HEK293 (cell line): ENCODE results near the gene FCRL1.

Experiments
- CTCF ChIA-PET: fragments of 350-600 bp; formaldehyde crosslinking; extraction: SDS; loops from one replicate; lab custom pipeline; 2021; ENCODE audit warnings: antibody characterized with exemption; lab: Yijun Ruan, JAX
- POLR2A ChIA-PET: fragments of 300-600 bp; formaldehyde crosslinking; extraction: SDS; loops from one replicate; lab custom pipeline; 2020; ENCODE audit warnings: antibody characterized with exemption, inconsistent platforms; lab: Yijun Ruan, JAX
- H3K27ac ChIP-seq: fragments of 200-500 bp; sonication (Bioruptor generic); 2 replicates; pipeline ENCODE4 v1.5.1; 2014; ENCODE audit warnings: low read depth, low read length, control low read depth, inconsistent platforms; ENCODE audit errors: extremely low read depth
- H3K36me3 ChIP-seq, 2 experiments: fragments of 200-500 bp in 1 of 2; sonication (Bioruptor generic) in 1 of 2; 1 replicate in 1 of 2; 2 replicates in 1 of 2; pipeline ENCODE4 v1.5.1; 2014 to 2017; ENCODE audit warnings: inconsistent platforms in 2 of 2, low read length in 2 of 2; ENCODE audit not compliant: control insufficient read depth in 2 of 2, insufficient read depth in 1 of 2
- H3K4me1 ChIP-seq: fragments of 200-500 bp; sonication (Bioruptor generic); 2 replicates; pipeline ENCODE4 v1.5.1; 2014; ENCODE audit warnings: mild to moderate bottlenecking, low read length, inconsistent platforms; ENCODE audit not compliant: control insufficient read depth, insufficient read depth
- H3K4me3 ChIP-seq: 2 replicates; pipeline ENCODE4 v1.5.1; 2011; ENCODE audit warnings: low read depth, mild to moderate bottlenecking, control low read depth, low read length, moderate library complexity
- H3K9me3 ChIP-seq: fragments of 200-500 bp; sonication (Bioruptor generic); 2 replicates; pipeline ENCODE4 v1.5.1; 2014; ENCODE audit warnings: low read depth, low read length, inconsistent platforms; ENCODE audit not compliant: control insufficient read depth, insufficient read depth
- BCL6B ChIP-seq: fragments of 450-650 bp; formaldehyde crosslinking; IDR thresholded peaks from 2 replicates; pipeline ENCODE4 v1.5.1; 2017; ENCODE audit warnings: missing biosample characterization, missing genetic modification characterization
- GLI4 ChIP-seq: fragments of 450-650 bp; formaldehyde crosslinking; IDR thresholded peaks from 2 replicates; pipeline ENCODE4 v1.5.1; 2016; ENCODE audit warnings: missing biosample characterization, missing genetic modification characterization
- IKZF3 ChIP-seq: fragments of 450-650 bp; IDR thresholded peaks from 2 replicates; pipeline ENCODE4 v1.5.0; 2018; ENCODE audit warnings: missing biosample characterization, mild to moderate bottlenecking, missing genetic modification characterization, moderate library complexity
- TSHZ1 ChIP-seq: fragments of 450-650 bp; formaldehyde crosslinking; IDR thresholded peaks from 2 replicates; pipeline ENCODE4 v1.5.1; 2016; ENCODE audit warnings: missing biosample characterization, missing genetic modification characterization, borderline replicate concordance
- ZBTB10 ChIP-seq: fragments of 450-650 bp; formaldehyde crosslinking; IDR thresholded peaks from 2 replicates; pipeline ENCODE4 v1.5.1; 2016; ENCODE audit warnings: missing biosample characterization, missing genetic modification characterization
- ZNF214 ChIP-seq: fragments of 450-650 bp; formaldehyde crosslinking; IDR thresholded peaks from 2 replicates; pipeline ENCODE4 v1.5.1; 2017; ENCODE audit warnings: missing biosample characterization, mild to moderate bottlenecking, missing genetic modification characterization, borderline replicate concordance
- ZNF239 ChIP-seq: fragments of 450-650 bp; formaldehyde crosslinking; IDR thresholded peaks from 2 replicates; pipeline ENCODE4 v1.5.1; 2016; ENCODE audit warnings: missing biosample characterization, missing genetic modification characterization
- ZNF26 ChIP-seq: fragments of 450-650 bp; formaldehyde crosslinking; IDR thresholded peaks from 2 replicates; pipeline ENCODE4 v1.5.1; 2016; ENCODE audit warnings: missing biosample characterization, missing genetic modification characterization
- ZNF280C ChIP-seq: fragments of 450-650 bp; formaldehyde crosslinking; IDR thresholded peaks from 2 replicates; pipeline ENCODE4 v1.5.1; 2016; ENCODE audit warnings: missing biosample characterization, missing genetic modification characterization
- ZNF37A ChIP-seq: fragments of 450-650 bp; IDR thresholded peaks from 2 replicates; pipeline ENCODE4 v1.5.1; 2018; ENCODE audit warnings: missing biosample characterization, missing genetic modification characterization
- ZNF391 ChIP-seq: fragments of 450-650 bp; formaldehyde crosslinking; IDR thresholded peaks from 2 replicates; pipeline ENCODE4 v1.5.1; 2016; ENCODE audit warnings: low read depth, missing biosample characterization, missing genetic modification characterization, borderline replicate concordance
- ZNF423 ChIP-seq: fragments of 450-650 bp; formaldehyde crosslinking; IDR thresholded peaks from 2 replicates; pipeline ENCODE4 v1.5.1; 2016; ENCODE audit warnings: missing biosample characterization, missing genetic modification characterization
- ZNF473 ChIP-seq: fragments of 450-650 bp; formaldehyde crosslinking; IDR thresholded peaks from 2 replicates; pipeline ENCODE4 v1.5.1; 2017; ENCODE audit warnings: missing biosample characterization, missing genetic modification characterization
- ZNF621 ChIP-seq: fragments of 450-650 bp; formaldehyde crosslinking; IDR thresholded peaks from 2 replicates; pipeline ENCODE4 v1.5.1; 2017; ENCODE audit warnings: missing biosample characterization, missing genetic modification characterization
- ZNF664 ChIP-seq: fragments of 450-650 bp; formaldehyde crosslinking; IDR thresholded peaks from 2 replicates; pipeline ENCODE4 v1.5.1; 2016; ENCODE audit warnings: missing biosample characterization, missing genetic modification characterization
- ZNF677 ChIP-seq: fragments of 450-650 bp; IDR thresholded peaks from 2 replicates; pipeline ENCODE4 v1.5.0; 2018; ENCODE audit warnings: missing biosample characterization, mild to moderate bottlenecking, missing genetic modification characterization, moderate library complexity

Gene FCRL1

GRCh38 chr1:157856538-157856937 lies 36.6 kb upstream of the FCRL1 start (continued):
- TF ChIP-seq BCL6B (tag by site-specific recombination) = no peak
- TF ChIP-seq, all 188 proteins: peak for 0

GRCh38 chr1:157852476-157852875 lies 32.6 kb upstream of the FCRL1 start:
- H3K4me1 ChIP-seq = no peaks in the 10 kb centered on the region
- POLR2A ChIA-PET = no interaction called here
- H3K9me3 ChIP-seq = no peaks in the 10 kb centered on the region
- no peak overlapping the region for H3K27ac ChIP-seq
- no peak overlapping the region for H3K4me3 ChIP-seq
- H3K36me3 ChIP-seq = no peaks in the 10 kb centered on the region
- CTCF ChIA-PET = no interaction called here
- TF ChIP-seq ZBTB10 (tag by site-specific recombination) = no peak
- no peak for TF ChIP-seq ZNF423 (tag by site-specific recombination)

GRCh38 chr1:157849229-157849875 lies 29.4 kb upstream of the FCRL1 start:
- H3K27ac ChIP-seq = no peak overlapping the region
- ChIA-PET CTCF (no interaction called here), POLR2A (no interaction called here)
- no peaks in the 10 kb centered on the region for H3K9me3 ChIP-seq
- H3K36me3 ChIP-seq = no peaks in the 10 kb centered on the region
- TF ChIP-seq ZNF391 (tag by site-specific recombination) (no peak), ZNF214 (tag by site-specific recombination) (no peak), ZNF473 (tag by site-specific recombination) (no peak)
- no peak overlapping the region for H3K4me3 ChIP-seq
- no peaks in the 10 kb centered on the region for H3K4me1 ChIP-seq

- ChIA-PET CTCF (no interaction called here), POLR2A (no interaction called here)
- H3K36me3 ChIP-seq = no peaks in the 10 kb centered on the region
- no peaks in the 10 kb centered on the region for H3K9me3 ChIP-seq
- H3K27ac ChIP-seq = no peak overlapping the region
- no peaks in the 10 kb centered on the region for H3K4me1 ChIP-seq
- H3K4me3 ChIP-seq = no peak overlapping the region
- TF ChIP-seq ZNF239 (tag by site-specific recombination) (no peak), ZNF280C (tag by site-specific recombination) (no peak), ZNF621 (no peak), ZNF664 (tag by site-specific recombination) (no peak), ZNF37A (tag by site-specific recombination) (no peak), IKZF3 (tag by site-specific recombination) (no peak), TSHZ1 (tag by site-specific recombination) (no peak), GLI4 (tag by site-specific recombination) (no peak), ZNF26 (tag by site-specific recombination) (no peak), ZNF677 (tag by site-specific recombination) (no peak)
Measured at GRCh38 chr1:157844089-157844830, 24.3 kb upstream of the FCRL1 start.
